GM12872 (cell line): ENCODE measurements around the gene COL26A1.

Experiments
- TF ChIP-seq, protein P1 (sequence below): IDR thresholded peaks from 3 replicates; pipeline ENCODE4 v1.5.1; 2011; ENCODE audit warnings: low read depth, mild to moderate bottlenecking, low read length, moderate library complexity; ENCODE audit not compliant: insufficient read depth

Gene COL26A1

DNA sequence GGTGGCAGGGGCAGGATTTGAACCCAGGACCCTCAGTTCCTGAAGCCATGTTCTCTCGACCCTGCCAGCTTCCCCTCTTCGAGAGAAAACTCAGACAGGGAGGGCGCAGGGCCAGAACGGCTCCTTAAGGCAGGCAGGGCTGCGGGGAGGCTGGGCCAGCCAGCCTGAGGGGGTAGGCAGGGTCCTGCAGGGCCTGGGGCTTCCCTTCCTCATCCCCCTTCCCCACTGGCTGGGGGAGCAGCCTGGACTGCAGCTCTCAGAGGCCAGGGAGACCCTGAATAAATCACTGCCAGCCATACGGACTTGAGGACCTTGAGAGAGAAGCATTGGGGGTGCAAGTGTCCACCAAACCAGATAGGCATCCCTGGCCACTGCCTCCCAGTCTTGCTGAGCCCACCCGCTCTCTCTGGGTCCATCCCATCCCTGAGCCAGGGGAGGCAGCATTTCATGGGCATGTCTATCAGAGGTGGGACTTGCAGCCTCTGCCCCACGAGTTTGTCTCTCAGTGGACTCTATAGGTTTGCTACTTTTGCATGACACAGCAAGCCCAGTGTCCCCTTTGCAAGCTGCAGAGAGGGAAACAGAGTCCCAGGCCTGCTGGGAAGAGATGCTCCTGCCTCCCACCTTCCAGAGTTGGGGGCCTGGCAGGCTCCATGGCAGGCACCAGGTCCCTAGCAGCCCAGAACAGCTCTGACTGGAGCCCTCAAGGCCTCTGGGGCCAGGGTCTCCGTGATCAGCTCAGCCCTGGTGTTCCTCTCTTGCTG lies 195.5 kb downstream of the COL26A1 start:
- TF ChIP-seq, protein P1, sequence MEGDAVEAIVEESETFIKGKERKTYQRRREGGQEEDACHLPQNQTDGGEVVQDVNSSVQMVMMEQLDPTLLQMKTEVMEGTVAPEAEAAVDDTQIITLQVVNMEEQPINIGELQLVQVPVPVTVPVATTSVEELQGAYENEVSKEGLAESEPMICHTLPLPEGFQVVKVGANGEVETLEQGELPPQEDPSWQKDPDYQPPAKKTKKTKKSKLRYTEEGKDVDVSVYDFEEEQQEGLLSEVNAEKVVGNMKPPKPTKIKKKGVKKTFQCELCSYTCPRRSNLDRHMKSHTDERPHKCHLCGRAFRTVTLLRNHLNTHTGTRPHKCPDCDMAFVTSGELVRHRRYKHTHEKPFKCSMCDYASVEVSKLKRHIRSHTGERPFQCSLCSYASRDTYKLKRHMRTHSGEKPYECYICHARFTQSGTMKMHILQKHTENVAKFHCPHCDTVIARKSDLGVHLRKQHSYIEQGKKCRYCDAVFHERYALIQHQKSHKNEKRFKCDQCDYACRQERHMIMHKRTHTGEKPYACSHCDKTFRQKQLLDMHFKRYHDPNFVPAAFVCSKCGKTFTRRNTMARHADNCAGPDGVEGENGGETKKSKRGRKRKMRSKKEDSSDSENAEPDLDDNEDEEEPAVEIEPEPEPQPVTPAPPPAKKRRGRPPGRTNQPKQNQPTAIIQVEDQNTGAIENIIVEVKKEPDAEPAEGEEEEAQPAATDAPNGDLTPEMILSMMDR = no peak

DNA sequence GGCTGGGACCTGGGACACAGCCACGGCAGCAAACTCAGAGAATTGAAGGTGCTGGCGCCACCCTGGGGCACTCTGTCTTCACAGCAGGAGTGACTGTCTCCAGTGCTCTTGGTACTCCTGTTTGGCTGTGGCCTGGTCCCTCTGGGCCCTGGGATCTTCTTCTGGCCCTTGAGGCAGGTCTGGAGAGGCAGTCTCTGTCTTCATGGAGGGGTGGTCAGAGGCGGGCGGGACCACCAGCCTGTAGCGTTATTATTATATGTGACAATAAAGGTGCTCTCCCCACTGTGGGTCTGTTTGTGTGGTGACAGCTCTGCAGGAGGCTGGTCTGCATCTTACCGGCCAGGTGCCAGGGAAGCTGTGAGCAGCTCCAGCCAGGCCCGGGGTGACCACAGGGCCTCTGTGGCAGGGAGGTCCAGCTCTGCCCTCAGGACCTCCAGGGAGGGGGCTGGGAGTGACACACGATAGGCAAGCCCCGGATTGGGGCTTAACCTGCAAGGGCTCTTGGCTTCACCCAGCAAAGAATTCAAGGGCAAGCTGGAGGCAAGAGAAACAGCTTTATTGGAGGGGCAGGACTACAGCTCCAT lies 196.2 kb downstream of the COL26A1 start:
- TF ChIP-seq, protein P1 = no peak

DNA sequence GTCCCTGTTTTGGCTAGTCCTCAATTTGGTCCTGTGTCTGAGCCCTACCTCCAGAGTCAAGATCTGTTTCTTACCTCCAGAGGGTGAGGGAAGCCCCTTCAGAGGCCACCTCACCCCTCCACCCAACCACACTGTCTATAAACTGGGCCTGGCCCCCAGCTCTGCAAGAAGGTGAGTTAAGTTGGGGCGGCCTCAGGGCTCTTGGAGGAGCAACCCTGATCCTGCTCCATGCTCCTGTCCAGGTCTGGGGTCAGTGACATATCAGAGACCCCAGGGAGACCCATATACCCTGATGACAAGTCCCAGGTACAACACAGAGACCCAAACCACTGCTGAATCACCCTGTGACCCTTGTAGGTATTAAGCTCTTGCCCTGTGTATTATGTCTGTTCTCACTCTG lies 196.9 kb downstream of the COL26A1 start:
- TF ChIP-seq, protein P1 = no peak

DNA sequence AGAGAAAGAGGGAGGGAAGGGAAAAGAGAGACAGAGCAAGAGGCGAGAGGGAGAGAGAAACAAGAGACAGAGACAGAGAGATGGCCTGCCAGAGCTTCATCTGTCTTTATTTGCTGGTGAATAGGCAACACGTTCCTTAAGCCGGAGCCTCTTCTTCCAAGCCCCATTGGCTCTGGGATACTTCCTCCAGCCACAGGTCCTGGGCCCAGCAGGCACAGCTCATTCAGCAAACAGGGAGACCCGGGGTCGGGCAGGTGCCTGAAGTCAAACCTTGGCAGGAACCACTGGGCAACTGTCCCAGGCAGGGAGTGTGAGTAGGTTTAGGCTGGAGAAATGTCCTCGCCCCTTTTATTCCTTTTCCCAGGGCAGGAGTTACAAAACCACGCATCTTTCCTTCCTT lies 198.2 kb downstream of the COL26A1 start:
- TF ChIP-seq, protein P1 = no peak

DNA sequence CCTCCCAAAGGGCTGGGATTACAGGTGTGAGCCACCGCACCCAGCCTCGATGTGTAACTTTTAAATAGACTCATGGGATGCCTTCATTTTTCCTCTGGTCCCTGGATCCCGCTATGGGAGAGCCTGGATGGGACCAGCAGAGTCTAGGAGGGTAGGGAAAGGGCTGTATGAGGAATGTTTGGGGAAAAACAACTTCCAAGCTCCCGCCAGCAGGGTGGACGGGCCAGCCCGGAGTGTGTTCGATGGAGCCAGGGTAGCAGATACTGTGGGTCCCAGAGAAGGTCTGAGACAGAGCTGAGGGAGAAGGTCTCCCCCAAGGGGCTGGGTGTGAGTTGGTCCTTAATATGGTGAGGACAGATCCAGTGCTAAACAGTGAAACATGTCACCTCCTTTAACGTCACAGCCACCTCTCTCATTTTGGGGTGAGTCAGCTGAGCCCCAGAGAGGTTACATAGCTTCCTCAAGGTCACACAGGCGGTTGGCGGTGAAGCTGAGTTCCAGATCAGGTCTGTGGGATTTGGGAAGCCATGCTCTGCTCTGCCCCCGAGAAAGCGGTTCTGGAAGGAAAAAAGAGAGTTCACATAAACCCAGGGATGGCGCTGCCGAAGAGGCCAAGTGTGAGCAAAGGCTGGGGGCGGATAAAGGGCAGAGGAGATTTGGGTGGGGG lies 200.0 kb downstream of the COL26A1 start:
- TF ChIP-seq, protein P1 = no peak

DNA sequence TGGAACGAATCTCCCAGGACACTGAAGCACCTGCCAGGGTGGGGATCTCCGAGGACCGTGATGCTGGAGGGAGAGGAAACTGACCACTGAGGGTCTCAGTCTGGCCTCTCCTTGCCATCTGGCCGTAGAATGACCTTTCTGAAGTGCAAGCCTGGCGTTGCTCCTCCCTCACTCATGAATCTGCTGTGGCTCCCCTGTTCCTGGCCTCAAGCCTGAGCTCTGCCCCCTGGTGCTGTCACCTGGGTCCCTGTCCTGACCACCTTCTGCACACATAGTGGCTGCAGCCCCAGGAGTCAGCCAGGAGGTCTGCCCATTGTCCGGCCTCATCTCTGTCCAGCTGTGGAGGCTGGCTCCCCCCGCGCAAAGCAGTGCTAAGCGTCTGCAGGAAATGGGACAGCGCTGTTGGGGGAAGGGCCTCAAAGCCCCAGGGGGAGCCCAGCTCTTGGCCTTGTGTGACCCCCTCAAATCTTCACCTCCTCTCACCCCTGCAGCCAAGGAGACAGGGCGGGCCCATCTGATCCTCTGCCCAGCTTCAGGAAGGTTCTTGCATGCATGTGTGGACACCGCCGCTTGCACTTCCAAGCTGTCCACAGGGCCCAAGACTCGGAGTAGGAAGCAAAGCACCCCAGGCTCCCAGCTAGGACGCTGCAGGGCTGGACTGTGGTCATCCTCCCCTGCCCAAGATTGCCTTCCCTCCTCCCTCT lies 200.7 kb downstream of the COL26A1 start:
- TF ChIP-seq, protein P1 = no peak
